IMR-90 (cell line): ENCODE results near the gene ELP4. TPM values are rescaled to one million over a fixed set of nuclear protein-coding genes. Genes with fewer than 3 reads are reported as not detected.

Source experiments
- ATAC-seq: fragments of 200-7000 bp; cut with Tn5 transposase; 2 replicates; pipeline ENCODE4 v1.9.1; 2020; ENCODE audit warnings: low read depth, mild to moderate bottlenecking, moderate library complexity
- BruUV-seq: library from RNA; stranded (reverse); fragments of 400-500 nt; replicated peaks from 2 replicates; lab custom pipeline; 2021; lab: Mats Ljungman, UMichigan
- CTCF ChIA-PET: fragments of 300-600 bp; formaldehyde crosslinking; extraction: SDS; loops from one replicate; lab custom pipeline; 2021; ENCODE audit warnings: antibody characterized with exemption; lab: Yijun Ruan, JAX
- POLR2A ChIA-PET: fragments of 300-600 bp; sonication (Branson Sonifier 250); formaldehyde crosslinking; loops from one replicate; lab custom pipeline; 2022; ENCODE audit warnings: antibody characterized with exemption; ENCODE audit not compliant: unreplicated experiment; lab: Charles Lee
- DNase-seq: peaks from one replicate; pipeline ENCODE4 v3.0.0; 2013
- H2AFZ ChIP-seq: replicated peaks from 2 replicates; pipeline ENCODE3; 2013; ENCODE audit warnings: low read length, mild to moderate bottlenecking; ENCODE audit not compliant: poor library complexity
- H2AK5ac ChIP-seq: 2 replicates; pipeline ENCODE4 v1.6.1; 2013; ENCODE audit warnings: low read depth, low read length, inconsistent platforms
- H2AK9ac ChIP-seq: replicated peaks from 2 replicates; pipeline ENCODE3; 2013; ENCODE audit warnings: mild to moderate bottlenecking, low read depth, low read length, moderate library complexity; ENCODE audit not compliant: poor library complexity
- H2BK120ac ChIP-seq: 2 replicates; pipeline ENCODE4 v1.6.1; 2013; ENCODE audit warnings: low read depth, low read length, inconsistent platforms
- H2BK15ac ChIP-seq: 3 replicates; pipeline ENCODE4 v1.6.1; 2013; ENCODE audit warnings: low read depth, low read length, inconsistent platforms
- H2BK20ac ChIP-seq: 2 replicates; pipeline ENCODE4 v1.6.1; 2013; ENCODE audit warnings: low read depth, mild to moderate bottlenecking, inconsistent platforms, low read length, moderate library complexity
- H2BK5ac ChIP-seq: 2 replicates; pipeline ENCODE4 v1.6.1; 2013; ENCODE audit warnings: mild to moderate bottlenecking, low read depth, low read length, inconsistent platforms; ENCODE audit not compliant: poor library complexity, severe bottlenecking
- H3K14ac ChIP-seq: replicated peaks from 2 replicates; pipeline ENCODE4 v1.6.1; 2013; ENCODE audit warnings: low read depth, low read length, inconsistent platforms
- H3K18ac ChIP-seq: 2 replicates; pipeline ENCODE4 v1.6.1; 2013; ENCODE audit warnings: low read depth, low read length, control low read depth
- H3K23ac ChIP-seq: 2 replicates; pipeline ENCODE4 v1.6.1; 2013; ENCODE audit warnings: low read depth, low read length, inconsistent platforms
- H3K27ac ChIP-seq: 2 replicates; pipeline ENCODE4 v1.5.1; 2013; ENCODE audit warnings: mild to moderate bottlenecking, control low read depth, low read length; ENCODE audit not compliant: insufficient read depth
- H3K27me3 ChIP-seq: 2 replicates; pipeline ENCODE4 v1.6.1; 2013; ENCODE audit warnings: low read length; ENCODE audit not compliant: control insufficient read depth, insufficient read depth
- H3K36me3 ChIP-seq: 2 replicates; pipeline ENCODE4 v1.6.1; 2013; ENCODE audit warnings: low read length, mixed read lengths; ENCODE audit not compliant: control insufficient read depth, insufficient read depth
- H3K4ac ChIP-seq: 2 replicates; pipeline ENCODE4 v1.6.1; 2013; ENCODE audit warnings: low read depth, low read length, inconsistent platforms
- H3K4me1 ChIP-seq: 2 replicates; pipeline ENCODE4 v1.6.1; 2013; ENCODE audit warnings: low read length, mixed read lengths; ENCODE audit not compliant: control insufficient read depth, insufficient read depth
- H3K4me2 ChIP-seq: 2 replicates; pipeline ENCODE4 v1.6.1; 2013; ENCODE audit warnings: low read depth, mild to moderate bottlenecking, control low read depth, low read length, moderate library complexity
- H3K4me3 ChIP-seq: 2 replicates; pipeline ENCODE4 v1.5.1; 2013; ENCODE audit warnings: low read depth, mild to moderate bottlenecking, control low read depth, low read length, moderate library complexity; ENCODE audit not compliant: insufficient read depth
- H3K56ac ChIP-seq: 2 replicates; pipeline ENCODE4 v1.6.1; 2013; ENCODE audit warnings: low read length, inconsistent platforms; ENCODE audit not compliant: insufficient read depth; ENCODE audit errors: extremely low read depth
- H3K79me1 ChIP-seq, 2 experiments: 2 replicates each; pipeline ENCODE4 v1.6.1; 2013; ENCODE audit warnings: low read length in 2 of 2, inconsistent platforms in 1 of 2, low read depth in 1 of 2
- H3K9ac ChIP-seq: 2 replicates; pipeline ENCODE4 v1.6.1; 2013; ENCODE audit warnings: low read depth, low read length, control low read depth
- H3K9me1 ChIP-seq: 2 replicates; pipeline ENCODE4 v1.6.1; 2013; ENCODE audit warnings: low read length, inconsistent platforms; ENCODE audit not compliant: insufficient read depth
- H3K9me3 ChIP-seq: 2 replicates; pipeline ENCODE4 v1.6.1; 2013; ENCODE audit warnings: low read length; ENCODE audit not compliant: control insufficient read depth, insufficient read depth
- H4K20me1 ChIP-seq: 2 replicates; pipeline ENCODE4 v1.6.1; 2013; ENCODE audit warnings: low read length, inconsistent platforms; ENCODE audit not compliant: insufficient read depth
- H4K5ac ChIP-seq: 2 replicates; pipeline ENCODE4 v1.6.1; 2013; ENCODE audit warnings: mild to moderate bottlenecking, low read depth, low read length, control low read depth
- H4K8ac ChIP-seq, 2 experiments: 2 replicates each; pipeline ENCODE4 v1.6.1; 2013; ENCODE audit warnings: low read depth in 2 of 2, low read length in 2 of 2, control low read depth in 1 of 2, inconsistent platforms in 1 of 2
- H4K91ac ChIP-seq: 2 replicates; pipeline ENCODE4 v1.6.1; 2013; ENCODE audit warnings: low read depth, low read length, inconsistent platforms; ENCODE audit not compliant: insufficient read depth
- BHLHE40 ChIP-seq: fragments of 150-350 bp; IDR thresholded peaks from 2 replicates; pipeline ENCODE4 v1.6.1; 2016; ENCODE audit warnings: mild to moderate bottlenecking, low read depth, low read length
- CEBPB ChIP-seq: IDR thresholded peaks from 2 replicates; pipeline ENCODE4 v1.6.1; 2012; ENCODE audit warnings: low read depth, low read length, improper control_type of control experiment
- CHD1 ChIP-seq: IDR thresholded peaks from 2 replicates; pipeline ENCODE4 v1.6.1; 2012; ENCODE audit warnings: low read depth, low read length, improper control_type of control experiment
- CTCF ChIP-seq: conservative IDR thresholded peaks from 2 replicates; pipeline ENCODE4 v1.5.1; 2012; ENCODE audit warnings: mild to moderate bottlenecking, low read depth, low read length, improper control_type of control experiment
- ELK1 ChIP-seq: fragments of 150-350 bp; IDR thresholded peaks from 2 replicates; pipeline ENCODE4 v1.6.1; 2016; ENCODE audit warnings: low read depth, mild to moderate bottlenecking, low read length, moderate library complexity, borderline replicate concordance
- FOS ChIP-seq: fragments of 150-350 bp; IDR thresholded peaks from 2 replicates; pipeline ENCODE4 v1.6.1; 2016; ENCODE audit warnings: low read depth, low read length
- MAFK ChIP-seq: IDR thresholded peaks from 2 replicates; pipeline ENCODE4 v1.6.1; 2012; ENCODE audit warnings: low read depth, low read length, improper control_type of control experiment
- MAZ ChIP-seq: IDR thresholded peaks from 2 replicates; pipeline ENCODE4 v1.6.1; 2012; ENCODE audit warnings: low read depth, mild to moderate bottlenecking, low read length, improper control_type of control experiment, moderate library complexity, borderline replicate concordance
- MXI1 ChIP-seq: IDR thresholded peaks from 2 replicates; pipeline ENCODE4 v1.6.1; 2012; ENCODE audit warnings: low read depth, mild to moderate bottlenecking, low read length, moderate library complexity, borderline replicate concordance
- POLR2A ChIP-seq: IDR thresholded peaks from 2 replicates; pipeline ENCODE4 v1.6.1; 2012; ENCODE audit warnings: mild to moderate bottlenecking, low read depth, low read length
- RAD21 ChIP-seq: IDR thresholded peaks from 2 replicates; pipeline ENCODE4 v1.6.1; 2012; ENCODE audit warnings: low read length, improper control_type of control experiment
- RCOR1 ChIP-seq: IDR thresholded peaks from 2 replicates; pipeline ENCODE4 v1.6.1; 2012; ENCODE audit warnings: mild to moderate bottlenecking, low read length, improper control_type of control experiment; ENCODE audit not compliant: insufficient replicate concordance
- SMC3 ChIP-seq: fragments of 150-350 bp; IDR thresholded peaks from 2 replicates; pipeline ENCODE4 v1.6.1; 2016; ENCODE audit warnings: low read depth, mild to moderate bottlenecking, antibody characterized with exemption, low read length, moderate library complexity
- USF2 ChIP-seq: fragments of 150-350 bp; IDR thresholded peaks from 2 replicates; pipeline ENCODE4 v1.6.1; 2017; ENCODE audit warnings: mild to moderate bottlenecking, antibody characterized with exemption, low read length, low read depth
- WGBS, 2 experiments: methylation state at CpG; one replicate each; pipeline versions ENCODE4 v1.1.5 to v1.1.7; 2013; ENCODE audit warnings: missing lambda C conversion rate in 2 of 2; ENCODE audit not compliant: insufficient read length in 1 of 2; ENCODE audit errors: extremely low coverage in 2 of 2; 5-methylcytosine and 5-hydroxymethylcytosine counted together
- dilution Hi-C: fragments of 300-500 bp; cut with HindIII; formaldehyde crosslinking; loops from one replicate; pipeline ENCODE4 v1.14.3; 2018; ENCODE audit warnings: low sequenced_read_pairs; ENCODE audit not compliant: unreplicated experiment
- in situ Hi-C: fragments of 300-500 bp; cut with MboI; formaldehyde crosslinking; loops from 3 replicates; pipeline ENCODE4 v1.14.3; 2019; ENCODE audit warnings: low sequenced_read_pairs, inconsistent platforms, mixed read lengths
- intact Hi-C: fragments of 100-400 bp; cut with micrococcal nuclease; formaldehyde crosslinking; loops from 2 replicates; pipeline ENCODE4 v1.10.0; 2022
- polyA plus RNA-seq, 3 experiments: library from polyadenylated mRNA; depleted of rRNA; stranded (reverse); fragments of >200 nt; gene quantifications; 2 replicates each; pipeline ENCODE4 v1.2.3, GENCODE V29; 2012; ENCODE audit warnings: low replicate concordance in 1 of 3
- total RNA-seq: library from RNA; depleted of rRNA; stranded (reverse); fragments of >200 nt; gene quantifications from 2 replicates; pipeline ENCODE4 v1.2.3, GENCODE V29; 2012

ELP4 gene
- total and polyA plus RNA-seq, 2 of the 4 experiments (the other 2 are of a cell fraction) = 8.4 to 20.4 TPM

GRCh38 chr11:31817054-31817620, 307.6 kb downstream of the ELP4 start:
- H2BK20ac ChIP-seq = no peak overlapping the region
- no peak overlapping the region for H3K27ac ChIP-seq
- ChIA-PET CTCF (interaction anchor here (0.5 kb wide), 1 partner anchor 355 kb away, joined by 3 read pairs; no protein-coding TSS in a partner anchor), POLR2A (no interaction called here)
- DNase-seq = no peak
- dilution Hi-C loops = no loop called here
- H3K79me1 ChIP-seq = no peaks in the 10 kb centered on the region
- H3K4ac ChIP-seq = no peak overlapping the region
- H4K8ac ChIP-seq = no peak overlapping the region
- H3K9ac ChIP-seq = no peak overlapping the region
- no peak overlapping the region for H4K5ac ChIP-seq
- H2AK9ac ChIP-seq = no peak overlapping the region
- no peak overlapping the region for H3K23ac ChIP-seq
- no peaks in the 10 kb centered on the region for H3K36me3 ChIP-seq
- in situ Hi-C loops = no loop called here
- no TSS peak for BruUV-seq
- TF ChIP-seq POLR2A = no peak
- no peak for TF ChIP-seq CTCF
- no peak for TF ChIP-seq RCOR1
- no peak for TF ChIP-seq MAZ
- no peak for TF ChIP-seq MAFK
- TF ChIP-seq BHLHE40 = no peak
- TF ChIP-seq ELK1 = no peak
- TF ChIP-seq SMC3 = no peak
- TF ChIP-seq CEBPB = no peak
- no peak for TF ChIP-seq FOS
- TF ChIP-seq CHD1 = no peak
- TF ChIP-seq RAD21 = no peak
- no peak for TF ChIP-seq USF2
- no peak for TF ChIP-seq MXI1
- peak overlapping the region; percentile 39; the same call in 1 of the 2 replicates for H3K4me2 ChIP-seq
- WGBS, 2 experiments = 0% methylated on average over 8 of the region's 48 CpGs; no CpG with 5 or more reads in 1 of the 2 experiments
- H3K18ac ChIP-seq = no peak overlapping the region
- H4K20me1 ChIP-seq = peaks cover 5% of the 10 kb centered on the region
- ATAC-seq = no peak
- intact Hi-C loops = no loop called here
- no peak overlapping the region for H2BK15ac ChIP-seq
- H3K56ac ChIP-seq = no peak overlapping the region
- no peak overlapping the region for H2BK5ac ChIP-seq
- H3K27me3 ChIP-seq = peaks cover 96% of the 10 kb centered on the region
- no peak overlapping the region for H2BK120ac ChIP-seq
- no peak overlapping the region for H2AK5ac ChIP-seq
- no peaks in the 10 kb centered on the region for H3K9me1 ChIP-seq
- peaks cover 15% of the 10 kb centered on the region; the same call in 1 of the 2 replicates for H3K9me3 ChIP-seq
- H2AFZ ChIP-seq = peak overlapping the region; percentile 16
- no peak overlapping the region for H3K14ac ChIP-seq
- H3K4me3 ChIP-seq = no peak overlapping the region
- H3K4me1 ChIP-seq = no peaks in the 10 kb centered on the region; the same call in 1 of the 2 replicates
- H4K91ac ChIP-seq = no peak overlapping the region
